Neural progenitor cell (in vitro differentiated cells): ENCODE data around the gene STAT5B.

Experiments
- CTCF ChIP-seq: fragments of 200-600 bp; sonication (generic); IDR thresholded peaks from 2 replicates; pipeline ENCODE4 v1.5.1; 2017; ENCODE audit warnings: antibody characterized with exemption, mild to moderate bottlenecking
- EZH2 ChIP-seq: fragments of 200-600 bp; sonication (generic); IDR thresholded peaks from 2 replicates; pipeline ENCODE4 v1.6.1; 2017; ENCODE audit warnings: antibody characterized with exemption, mild to moderate bottlenecking, moderate library complexity
- EZH2phosphoT487 ChIP-seq: fragments of 200-600 bp; sonication (generic); IDR thresholded peaks from 2 replicates; pipeline ENCODE4 v1.6.1; 2017; ENCODE audit warnings: antibody characterized with exemption

- no peak for TF ChIP-seq CTCF
- no peak for TF ChIP-seq EZH2
- no peak for TF ChIP-seq EZH2phosphoT487
Measured at GRCh38 chr17:42288803-42289610, 12.8 kb upstream of the STAT5B start.
